DMS79 treated with DMSO at 0.1 percent for 48 hours (cell line): ENCODE results near the gene FKBP11.

Experiments used
- DNase-seq: peaks from one replicate; lab custom pipeline; 2025; lab: John Stamatoyannopoulos, UW

FKBP11 gene

GRCh38 chr12:48925304-48926011, at the start of gene FKBP11:
Gene FKBP11 (minus strand): TSS chr12:48925492. CDS start chr12:48925428, 64 bp downstream.
- DNase-seq = no peak

- DNase-seq = no peak
These were observed 48.8 kb upstream of the FKBP11 start for GRCh38 chr12:48973941-48974673.

GRCh38 chr12:48973531-48973930, 48.2 kb upstream of the FKBP11 start:
- DNase-seq = no peak

- no peak for DNase-seq
These were observed 47.7 kb upstream of the FKBP11 start for GRCh38 chr12:48972952-48973483.

- DNase-seq = no peak
These were observed 47.1 kb upstream of the FKBP11 start for GRCh38 chr12:48972213-48972951.

GRCh38 chr12:48970702-48971334, 45.5 kb upstream of the FKBP11 start:
- no peak for DNase-seq

GRCh38 chr12:48969833-48970701, 44.8 kb upstream of the FKBP11 start:
- DNase-seq = no peak

GRCh38 chr12:48969160-48969771, 44.0 kb upstream of the FKBP11 start:
- DNase-seq = no peak

- no peak for DNase-seq
These were observed 43.2 kb upstream of the FKBP11 start for GRCh38 chr12:48968467-48968866.

GRCh38 chr12:48967991-48968390, 42.7 kb upstream of the FKBP11 start:
- no peak for DNase-seq

- DNase-seq = no peak
These were observed 41.0 kb upstream of the FKBP11 start for GRCh38 chr12:48966177-48966895.

- DNase-seq = no peak
These were observed 40.1 kb upstream of the FKBP11 start for GRCh38 chr12:48965298-48965838.

GRCh38 chr12:48961801-48962200, 36.5 kb upstream of the FKBP11 start:
- no peak for DNase-seq

GRCh38 chr12:48961331-48961730, 36.0 kb upstream of the FKBP11 start:
- DNase-seq = no peak

- no peak for DNase-seq
These were observed 35.5 kb upstream of the FKBP11 start for GRCh38 chr12:48960834-48961233.

- DNase-seq = no peak
These were observed 32.7 kb upstream of the FKBP11 start for GRCh38 chr12:48958049-48958388.

- DNase-seq = peak; percentile 92
These were observed 32.1 kb upstream of the FKBP11 start, which contains the start of gene ARF3 for GRCh38 chr12:48957141-48958048. Gene ARF3 (minus strand): TSS chr12:48957487. CDS start chr12:48941095, 16,392 bp downstream.

GRCh38 chr12:48956279-48957140, 31.2 kb upstream of the FKBP11 start:
- DNase-seq = peak; percentile 94
